Mammary epithelial cell (primary cell): ENCODE results near the gene TPD52L1.

Experiments used
- CTCF ChIP-seq, 2 donors: IDR thresholded peaks in 1 of 2; conservative IDR thresholded peaks in 1 of 2; 2 replicates each; pipeline ENCODE4 v1.5.1; 2011 to 2012; ENCODE audit warnings: inconsistent platforms in 2 of 2, low read length in 2 of 2, mild to moderate bottlenecking in 2 of 2, control low read depth in 1 of 2, low read depth in 1 of 2; ENCODE audit not compliant: insufficient read depth in 1 of 2; ENCODE audit errors: extremely low read depth in 1 of 2
- EZH2 ChIP-seq: IDR thresholded peaks from 2 replicates; pipeline ENCODE4 v1.6.1; 2012; ENCODE audit warnings: low read length, inconsistent platforms, borderline replicate concordance

DNA sequence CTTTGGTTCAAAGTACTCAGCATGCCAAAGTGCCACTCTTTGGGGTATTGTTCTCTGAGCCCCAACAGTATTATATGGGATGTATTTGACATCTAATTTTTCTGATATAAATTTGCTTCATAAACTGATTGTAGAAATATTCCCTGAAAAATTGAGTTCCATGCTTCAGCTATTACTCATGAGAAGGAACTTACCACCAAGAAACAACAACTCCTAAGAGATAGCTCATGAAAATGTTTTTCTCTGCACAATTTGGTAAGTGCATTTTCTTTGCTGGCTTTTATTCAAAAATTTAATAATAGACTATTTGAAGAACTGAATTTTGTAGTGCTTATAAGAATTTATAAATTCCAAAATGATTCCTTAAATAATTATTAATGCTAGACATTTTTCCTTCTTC, 12.8 kb upstream of the TPD52L1 start:
- TF ChIP-seq CTCF (conservative IDR thresholded peaks at IDR 0.05 in 1 of 2, IDR thresholded peaks at IDR 0.05 in 1 of 2; ENCODE audit: extremely low read depth in 1 of 2, insufficient read depth in 1 of 2, low read depth in 1 of 2, low read length in 2 of 2) (no peak), EZH2 (no peak)
